HG02642 (cell line): Measurements from ENCODE around the gene CCNG1.
A peak's percentile ranks its signal among the peaks of the same experiment; 100 is the strongest.
"Not testable (repeated sequence)": the region's sequence is repeated elsewhere in the genome, so short reads cannot be mapped to it uniquely, and the experiment has no call there.

Experiments
- ATAC-seq: cut with Tn5 transposase; IDR thresholded peaks from one replicate; pipeline ENCODE4 v1.9.1; 2021; ENCODE audit warnings: mild to moderate bottlenecking; ENCODE audit not compliant: unreplicated experiment, poor library complexity

Gene CCNG1, protein sequence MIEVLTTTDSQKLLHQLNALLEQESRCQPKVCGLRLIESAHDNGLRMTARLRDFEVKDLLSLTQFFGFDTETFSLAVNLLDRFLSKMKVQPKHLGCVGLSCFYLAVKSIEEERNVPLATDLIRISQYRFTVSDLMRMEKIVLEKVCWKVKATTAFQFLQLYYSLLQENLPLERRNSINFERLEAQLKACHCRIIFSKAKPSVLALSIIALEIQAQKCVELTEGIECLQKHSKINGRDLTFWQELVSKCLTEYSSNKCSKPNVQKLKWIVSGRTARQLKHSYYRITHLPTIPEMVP

GRCh38 chr5:163437309-163438182 lies at the start of gene CCNG1:
CCNG1 (plus strand) TSS chr5:163437595; CDS start chr5:163439257, 1,662 bp downstream.
- ATAC-seq = peak; percentile 97

DNA sequence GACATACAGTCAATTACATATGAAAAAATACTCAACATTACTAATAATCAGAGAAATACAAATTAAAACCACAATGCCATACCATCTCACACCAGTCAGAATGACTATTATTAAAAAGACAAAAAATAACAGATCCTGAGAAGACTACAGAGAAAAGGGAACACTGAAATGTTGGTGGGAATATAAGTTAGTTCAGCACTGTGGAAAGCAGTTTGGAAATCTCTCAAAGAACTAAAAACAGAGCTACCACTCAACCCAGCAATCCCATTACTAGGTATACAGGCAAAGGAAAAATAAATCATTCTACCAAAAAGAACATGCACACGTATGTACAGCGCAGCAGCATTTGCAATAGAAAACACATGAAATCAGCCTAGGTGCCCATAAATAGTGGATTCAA lies 41.6 kb upstream of the CCNG1 start:
- ATAC-seq = no peak

GRCh38 chr5:163396818-163397340 lies 40.5 kb upstream of the CCNG1 start:
- ATAC-seq = not testable (repeated sequence)

DNA sequence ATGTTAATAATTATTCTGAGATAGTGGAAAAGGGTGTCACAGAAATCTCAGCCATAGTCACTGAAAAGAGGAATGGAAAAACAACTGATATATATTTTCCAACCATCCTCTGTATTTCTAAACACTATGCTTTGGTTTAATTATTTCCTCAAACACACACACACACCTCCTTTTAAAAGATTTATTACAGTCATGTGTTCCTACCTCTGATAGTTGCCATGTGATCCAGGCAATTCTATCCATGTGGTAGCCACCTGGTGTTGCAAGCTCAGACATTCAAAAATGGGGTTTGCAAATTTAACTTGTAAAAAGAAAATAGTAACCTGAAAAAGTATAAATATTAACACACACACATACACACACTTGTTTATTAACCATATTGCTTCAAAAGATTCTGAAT lies 40.0 kb upstream of the CCNG1 start:
- no peak for ATAC-seq

- ATAC-seq = no peak
Measured at GRCh38 chr5:163399923-163400322, 37.5 kb upstream of the CCNG1 start.

DNA sequence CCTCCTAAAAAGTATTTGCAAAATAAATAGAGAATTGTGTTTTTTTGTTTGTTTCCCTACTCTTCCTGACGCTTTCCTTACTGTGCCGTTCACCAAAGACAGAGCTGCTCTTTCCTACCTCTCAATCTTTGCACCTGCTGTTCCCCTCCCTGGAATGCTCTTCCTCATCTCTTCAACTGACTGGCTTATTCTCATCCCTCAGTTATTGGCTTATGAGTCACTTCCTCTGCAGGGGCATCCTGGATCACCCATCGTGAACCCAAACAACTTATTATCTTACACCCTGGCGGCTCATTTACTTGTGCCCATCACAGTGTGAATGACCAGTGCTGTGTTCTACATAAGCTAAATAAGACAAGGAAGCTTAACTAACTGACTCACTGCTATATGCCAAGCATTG lies 36.1 kb upstream of the CCNG1 start:
- ATAC-seq = no peak

DNA sequence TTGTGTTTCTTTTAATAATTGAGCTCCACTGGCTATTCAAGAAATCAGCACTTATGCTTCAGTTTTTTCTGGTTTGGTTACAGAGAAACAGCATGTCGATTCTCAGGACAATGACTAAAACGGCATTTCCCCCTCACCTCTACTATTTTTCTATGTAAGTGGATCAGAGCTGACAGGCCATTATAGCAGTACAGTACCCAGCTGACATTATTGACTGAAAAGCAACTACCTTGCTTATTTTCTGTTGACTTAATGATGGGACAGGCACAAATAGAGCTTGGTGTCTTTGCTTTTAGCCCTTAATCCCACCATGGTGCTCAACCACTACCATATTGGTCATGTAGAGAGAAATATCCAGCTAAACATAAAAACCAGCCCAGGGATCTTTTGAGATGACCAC lies 35.4 kb upstream of the CCNG1 start:
- no peak for ATAC-seq

GRCh38 chr5:163404364-163405173 lies 32.8 kb upstream of the CCNG1 start:
- no peak for ATAC-seq

DNA sequence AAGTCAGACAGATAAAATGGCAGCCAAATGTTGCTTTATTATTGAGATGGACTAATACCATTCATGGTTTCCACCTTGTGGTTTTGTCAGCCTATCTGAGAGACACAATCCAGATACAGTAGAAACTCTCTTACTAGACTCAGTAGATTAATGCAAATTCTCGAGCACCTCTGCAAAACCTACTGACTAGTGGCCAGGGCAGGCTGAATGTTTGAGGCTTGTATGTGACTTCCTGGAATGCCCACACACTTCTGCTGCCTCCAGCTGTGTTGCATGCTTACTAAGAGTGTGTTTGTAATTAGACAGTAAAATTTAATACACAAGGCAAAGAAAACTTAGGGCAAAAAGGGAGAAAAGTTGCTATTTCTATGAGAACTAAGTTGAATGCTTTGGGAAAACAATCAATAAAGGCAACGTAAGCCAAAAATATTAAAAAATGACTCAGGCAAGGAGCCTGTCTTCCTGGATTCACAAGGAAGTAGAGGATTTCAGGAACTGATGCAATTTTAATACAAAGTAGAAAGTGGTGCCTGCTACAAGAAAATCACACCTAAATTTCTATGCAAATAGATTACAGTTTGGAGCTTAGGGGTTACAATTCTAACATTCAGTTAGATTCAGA lies 30.2 kb upstream of the CCNG1 start:
- ATAC-seq = peak; percentile 81

- peak; percentile 80 for ATAC-seq
Measured at GRCh38 chr5:163408311-163408923, 29.0 kb upstream of the CCNG1 start.

DNA sequence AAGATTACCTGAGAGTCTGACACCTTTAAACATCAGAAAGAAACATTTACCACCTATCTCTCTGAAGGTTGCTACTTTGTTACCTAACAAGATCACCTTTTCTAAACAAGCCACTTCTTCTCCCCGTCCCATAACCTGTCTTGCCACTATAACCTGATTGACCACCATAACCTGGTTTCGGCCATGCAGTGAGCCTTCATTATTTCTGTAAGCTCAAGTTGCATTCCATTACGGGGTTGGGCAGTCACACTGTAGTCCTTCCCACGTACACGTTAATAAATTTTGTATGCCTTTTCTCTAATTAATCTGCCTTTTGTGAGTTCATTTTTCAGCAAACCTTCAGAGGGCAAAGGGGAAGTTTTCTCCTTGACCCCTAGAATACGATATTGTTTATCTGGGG lies 28.0 kb upstream of the CCNG1 start:
- no peak for ATAC-seq

DNA sequence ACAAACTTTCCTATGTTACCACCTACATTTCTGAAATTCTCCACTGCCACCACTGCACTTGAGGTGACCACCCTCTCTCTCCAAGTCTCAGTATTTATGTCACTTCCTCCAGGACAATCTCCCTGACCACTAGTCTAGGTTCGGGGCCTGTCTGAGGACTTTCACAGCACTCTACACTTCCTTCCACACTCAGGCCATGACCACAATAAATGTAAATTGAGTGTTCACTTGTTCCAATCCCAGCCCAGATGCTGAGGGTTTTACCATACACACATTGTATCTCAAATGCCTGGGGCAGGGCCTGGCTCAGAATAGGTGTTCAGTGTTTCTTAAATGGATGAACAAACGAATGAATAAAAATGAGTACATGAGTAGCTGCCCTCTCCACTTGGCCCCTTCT lies 26.9 kb upstream of the CCNG1 start:
- ATAC-seq = no peak

DNA sequence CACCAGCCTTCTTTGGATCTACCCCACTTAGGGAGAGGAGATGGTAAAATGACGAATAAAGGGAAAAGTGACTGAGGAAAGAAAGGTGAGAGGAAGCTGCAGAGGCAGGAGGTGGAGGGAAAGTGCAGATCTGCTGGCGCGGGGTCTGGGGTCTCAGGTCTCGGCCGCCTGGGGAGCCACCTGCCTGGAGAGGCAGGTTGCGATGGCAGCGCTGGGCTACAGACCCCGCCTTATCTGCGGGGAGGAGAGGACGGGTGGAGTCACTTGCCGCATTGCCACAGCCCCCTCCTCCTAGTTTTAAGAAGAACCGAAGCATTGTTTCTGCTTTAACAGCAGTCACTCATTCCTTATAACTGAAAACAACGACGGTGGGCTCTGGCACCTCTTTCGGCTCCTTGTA lies 21.7 kb upstream of the CCNG1 start:
- ATAC-seq = not testable (repeated sequence)

GRCh38 chr5:163424836-163425235 lies 12.6 kb upstream of the CCNG1 start:
- ATAC-seq = no peak

- ATAC-seq = not testable (repeated sequence)
Measured at GRCh38 chr5:163426128-163426527, 11.3 kb upstream of the CCNG1 start.

DNA sequence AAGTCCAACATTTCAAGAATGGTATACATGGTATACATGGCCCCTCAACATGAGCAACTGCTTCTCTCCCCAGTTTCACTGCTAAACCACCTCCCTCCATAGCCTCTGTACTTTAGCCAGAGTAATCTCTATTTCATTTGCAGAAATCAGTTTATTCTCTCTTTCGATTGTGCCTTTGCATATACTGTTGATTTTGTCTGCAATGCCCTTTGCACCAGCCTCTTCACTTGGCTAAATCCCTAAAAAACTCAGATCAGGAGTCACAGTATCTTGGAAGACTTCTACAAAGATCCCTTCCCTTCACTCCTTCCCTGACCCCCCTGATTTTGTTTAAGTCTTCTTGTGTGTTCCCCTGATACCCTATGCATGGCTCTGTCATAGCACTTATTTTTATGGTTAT lies 4.9 kb upstream of the CCNG1 start:
- no peak for ATAC-seq

GRCh38 chr5:163433271-163433670 lies 4.1 kb upstream of the CCNG1 start:
- ATAC-seq = no peak

DNA sequence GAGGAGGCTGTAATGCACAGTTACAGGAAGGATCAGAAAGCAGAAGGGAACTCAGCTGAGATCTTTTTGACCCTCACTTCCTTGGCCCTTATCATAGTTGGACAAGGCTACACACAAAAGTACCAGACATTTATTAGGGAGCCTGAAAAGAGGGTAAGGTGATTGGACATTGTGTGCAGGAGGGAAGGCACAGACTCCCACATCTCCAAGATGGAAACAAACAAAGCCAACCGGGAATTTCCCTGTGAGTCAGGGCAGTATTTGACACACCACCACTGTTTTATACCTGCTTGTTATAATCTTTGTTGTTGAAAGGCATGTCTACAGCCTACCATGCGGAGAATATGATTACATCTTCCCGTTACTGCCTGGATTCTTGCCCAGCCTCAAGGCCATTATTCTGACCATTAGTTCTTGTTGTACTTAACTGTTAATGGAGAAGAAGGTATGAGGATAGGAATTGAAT lies 3.0 kb upstream of the CCNG1 start:
- no peak for ATAC-seq

- no peak for ATAC-seq
Measured at GRCh38 chr5:163436515-163436914, 880 bp upstream of the CCNG1 start.

GRCh38 chr5:163437011-163437308 lies 435 bp upstream of the CCNG1 start:
- no peak for ATAC-seq
